Ishikawa (cell line): ENCODE data around the gene CRELD1.
A peak's percentile ranks its signal among the peaks of the same experiment; 100 is the strongest.

Source experiments
- CEBPB ChIP-seq: IDR thresholded peaks from 2 replicates; pipeline ENCODE4 v1.6.1; 2012
- CREB1 ChIP-seq: IDR thresholded peaks from 2 replicates; pipeline ENCODE4 v1.6.1; 2012; ENCODE audit warnings: low read depth
- EGR1 ChIP-seq: IDR thresholded peaks from 2 replicates; pipeline ENCODE4 v1.6.1; 2012
- EP300 ChIP-seq: IDR thresholded peaks from 2 replicates; pipeline ENCODE4 v1.6.1; 2012; ENCODE audit warnings: borderline replicate concordance
- FOXM1 ChIP-seq: IDR thresholded peaks from 2 replicates; pipeline ENCODE4 v1.6.1; 2012; ENCODE audit warnings: low read depth, borderline replicate concordance
- MAX ChIP-seq: IDR thresholded peaks from 2 replicates; pipeline ENCODE4 v1.6.1; 2012
- NFIC ChIP-seq: IDR thresholded peaks from 2 replicates; pipeline ENCODE4 v1.6.1; 2012
- RAD21 ChIP-seq: IDR thresholded peaks from 2 replicates; pipeline ENCODE4 v1.6.1; 2012; ENCODE audit warnings: low read depth
- TAF1 ChIP-seq: IDR thresholded peaks from 2 replicates; pipeline ENCODE4 v1.6.1; 2012; ENCODE audit warnings: low read depth, mild to moderate bottlenecking
- TCF12 ChIP-seq: IDR thresholded peaks from 2 replicates; pipeline ENCODE4 v1.6.1; 2012; ENCODE audit warnings: low read depth
- TEAD4 ChIP-seq: IDR thresholded peaks from 2 replicates; pipeline ENCODE4 v1.6.1; 2012
- USF1 ChIP-seq: IDR thresholded peaks from 2 replicates; pipeline ENCODE4 v1.6.1; 2012
- YY1 ChIP-seq: IDR thresholded peaks from 2 replicates; pipeline ENCODE4 v1.6.1; 2012; ENCODE audit warnings: low read depth
- ZBTB7A ChIP-seq: IDR thresholded peaks from 2 replicates; pipeline ENCODE4 v1.6.1; 2012; ENCODE audit warnings: low read depth
- TF ChIP-seq, protein P1 (sequence below): IDR thresholded peaks from 2 replicates; pipeline ENCODE4 v1.6.1; 2012; ENCODE audit warnings: low read depth, mild to moderate bottlenecking

The CRELD1 gene

DNA sequence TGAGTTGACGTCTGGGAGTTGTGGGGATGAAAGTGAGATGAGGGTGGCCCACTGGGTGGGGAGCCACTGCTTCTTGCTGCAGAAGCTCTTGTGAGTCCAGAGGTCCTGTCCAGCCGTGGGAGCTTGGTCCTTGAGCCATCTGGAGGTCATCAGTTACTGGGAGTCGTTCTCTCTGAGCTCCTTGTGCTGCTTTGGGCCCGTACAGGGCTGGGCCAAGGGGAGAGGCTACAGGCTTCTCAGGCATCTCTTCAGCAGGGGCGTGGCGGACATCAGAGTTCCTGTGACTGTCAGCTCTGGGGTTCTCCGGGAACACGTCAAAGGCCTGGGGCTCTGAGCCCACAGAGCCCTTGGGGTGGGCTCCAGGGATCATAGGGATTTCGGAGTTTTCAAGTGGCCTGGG is 16.0 kb downstream of the CRELD1 start:
- TF ChIP-seq, protein P1, sequence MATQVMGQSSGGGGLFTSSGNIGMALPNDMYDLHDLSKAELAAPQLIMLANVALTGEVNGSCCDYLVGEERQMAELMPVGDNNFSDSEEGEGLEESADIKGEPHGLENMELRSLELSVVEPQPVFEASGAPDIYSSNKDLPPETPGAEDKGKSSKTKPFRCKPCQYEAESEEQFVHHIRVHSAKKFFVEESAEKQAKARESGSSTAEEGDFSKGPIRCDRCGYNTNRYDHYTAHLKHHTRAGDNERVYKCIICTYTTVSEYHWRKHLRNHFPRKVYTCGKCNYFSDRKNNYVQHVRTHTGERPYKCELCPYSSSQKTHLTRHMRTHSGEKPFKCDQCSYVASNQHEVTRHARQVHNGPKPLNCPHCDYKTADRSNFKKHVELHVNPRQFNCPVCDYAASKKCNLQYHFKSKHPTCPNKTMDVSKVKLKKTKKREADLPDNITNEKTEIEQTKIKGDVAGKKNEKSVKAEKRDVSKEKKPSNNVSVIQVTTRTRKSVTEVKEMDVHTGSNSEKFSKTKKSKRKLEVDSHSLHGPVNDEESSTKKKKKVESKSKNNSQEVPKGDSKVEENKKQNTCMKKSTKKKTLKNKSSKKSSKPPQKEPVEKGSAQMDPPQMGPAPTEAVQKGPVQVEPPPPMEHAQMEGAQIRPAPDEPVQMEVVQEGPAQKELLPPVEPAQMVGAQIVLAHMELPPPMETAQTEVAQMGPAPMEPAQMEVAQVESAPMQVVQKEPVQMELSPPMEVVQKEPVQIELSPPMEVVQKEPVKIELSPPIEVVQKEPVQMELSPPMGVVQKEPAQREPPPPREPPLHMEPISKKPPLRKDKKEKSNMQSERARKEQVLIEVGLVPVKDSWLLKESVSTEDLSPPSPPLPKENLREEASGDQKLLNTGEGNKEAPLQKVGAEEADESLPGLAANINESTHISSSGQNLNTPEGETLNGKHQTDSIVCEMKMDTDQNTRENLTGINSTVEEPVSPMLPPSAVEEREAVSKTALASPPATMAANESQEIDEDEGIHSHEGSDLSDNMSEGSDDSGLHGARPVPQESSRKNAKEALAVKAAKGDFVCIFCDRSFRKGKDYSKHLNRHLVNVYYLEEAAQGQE = no peak
- TF ChIP-seq CEBPB (no peak), MAX (no peak), USF1 (no peak), CREB1 (no peak)

DNA sequence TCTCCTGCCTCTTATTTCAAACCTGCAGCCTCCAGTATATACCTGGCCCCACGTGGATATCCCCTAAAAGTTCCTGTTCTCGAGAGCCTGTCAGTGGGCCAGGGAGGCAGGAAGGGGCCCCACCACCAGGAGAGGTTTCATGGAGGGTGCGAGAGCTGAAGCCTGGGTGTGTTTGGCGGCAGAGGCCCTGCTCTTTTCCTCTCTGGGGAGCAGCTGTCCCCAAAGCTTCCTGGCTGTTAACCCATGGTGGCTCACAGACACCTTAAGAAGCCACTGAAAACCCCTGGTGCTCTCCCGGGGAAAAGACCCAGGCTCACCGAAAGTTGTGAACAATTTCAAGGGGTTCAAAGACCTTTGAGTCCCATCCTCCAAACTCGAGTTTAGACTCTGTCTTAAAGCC is 17.5 kb downstream of the CRELD1 start:
- TF ChIP-seq EGR1 (no peak), EP300 (no peak), YY1 (no peak), ZBTB7A (no peak), USF1 (no peak), RAD21 (no peak), TCF12 (no peak), CEBPB (no peak), TAF1 (no peak)
- TF ChIP-seq, protein P1 = no peak

- TF ChIP-seq NFIC (no peak), FOXM1 (no peak), TAF1 (no peak), CEBPB (no peak), TCF12 (no peak), RAD21 (no peak), EGR1 (no peak)
- TF ChIP-seq, protein P1 = no peak
Measured at GRCh38 chr3:9951598-9951961, 17.9 kb downstream of the CRELD1 start.

- TF ChIP-seq MAX (0 out of 2 replicates have a peak, but pooled peaks have one; percentile 29), YY1 (no peak)
Measured at GRCh38 chr3:9951962-9952805, 18.6 kb downstream of the CRELD1 start, which contains the start of gene PRRT3. PRRT3 (minus strand) TSS chr3:9952408; CDS start chr3:9950115, 2,293 bp downstream.

DNA sequence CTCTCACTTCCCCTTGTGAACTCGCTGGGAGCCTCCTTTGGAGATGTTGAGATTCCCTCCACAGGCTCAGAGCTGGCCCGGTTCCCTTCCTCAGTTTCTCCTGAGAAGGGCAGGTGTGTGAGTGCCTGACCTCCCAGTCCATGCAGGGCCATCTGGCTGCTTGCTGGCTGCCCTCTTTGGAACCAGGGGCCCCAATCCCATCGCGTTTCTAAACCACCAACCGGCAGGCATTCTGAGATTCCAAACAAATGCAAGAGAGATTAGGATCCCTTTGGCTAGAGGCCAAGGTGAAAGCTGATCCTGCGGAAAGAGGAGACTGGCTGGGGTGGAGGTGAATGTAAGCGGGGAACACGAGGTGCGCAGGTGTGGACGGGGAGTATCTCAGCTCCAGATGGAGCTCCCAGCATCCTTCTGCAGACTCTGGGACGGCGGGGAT is 21.5 kb downstream of the CRELD1 start:
- TF ChIP-seq TEAD4 = no peak
- no peak for TF ChIP-seq CREB1
- no peak for TF ChIP-seq EGR1
- no peak for TF ChIP-seq YY1
- no peak for TF ChIP-seq FOXM1
- TF ChIP-seq NFIC = peak; percentile 81
- TF ChIP-seq MAX = peak; percentile 36; the same call in 1 of the 2 replicates
- no peak for TF ChIP-seq RAD21
- no peak for TF ChIP-seq CEBPB
- TF ChIP-seq TCF12 = no peak
- TF ChIP-seq USF1 = no peak
- no peak for TF ChIP-seq TAF1
